H1 (cell line): Measurements from ENCODE around the gene RGS17. TPM values are rescaled to one million over a fixed set of nuclear protein-coding genes. Genes with fewer than 3 reads are reported as not detected.

Source experiments
- CTCF ChIA-PET: fragments of 300-600 bp; sonication (Branson Sonifier 250); formaldehyde crosslinking; loops from one replicate; lab custom pipeline; 2021; ENCODE audit not compliant: partially characterized antibody; lab: Charles Lee
- POLR2A ChIA-PET: fragments of 300-600 bp; sonication (Branson Sonifier 250); formaldehyde crosslinking; loops from one replicate; lab custom pipeline; 2021; ENCODE audit warnings: inconsistent platforms; ENCODE audit not compliant: partially characterized antibody; lab: Charles Lee
- DNase-seq, 2 experiments: peaks; one replicate each; pipeline versions ENCODE4 v3.0.0 to v3.0.0-alpha.2; 2010 to 2022; ENCODE audit warnings: low spot score in 2 of 2, low read depth in 1 of 2, mixed read lengths in 1 of 2
- FAIRE-seq: peaks from 2 replicates; lab custom pipeline; 2011; peaks lifted over from hg19 to GRCh38; lab: Jason Lieb, UNC
- H2AFZ ChIP-seq: 2 replicates; pipeline ENCODE4 v1.8.1; 2012; ENCODE audit warnings: low read length, inconsistent platforms
- H2AK5ac ChIP-seq: 2 replicates; pipeline ENCODE4 v1.6.1; 2013; ENCODE audit warnings: low read depth, low read length
- H2BK120ac ChIP-seq: replicated peaks from 2 replicates; pipeline ENCODE3; 2013; ENCODE audit warnings: low read depth, low read length, inconsistent platforms
- H2BK12ac ChIP-seq: 2 replicates; pipeline ENCODE4 v1.6.1; 2013; ENCODE audit warnings: low read depth, low read length
- H2BK15ac ChIP-seq: 2 replicates; pipeline ENCODE4 v1.6.1; 2013; ENCODE audit warnings: low read length
- H2BK20ac ChIP-seq: 2 replicates; pipeline ENCODE4 v1.6.1; 2013; ENCODE audit warnings: low read length
- H2BK5ac ChIP-seq: 2 replicates; pipeline ENCODE4 v1.6.1; 2013; ENCODE audit warnings: low read depth, low read length
- H3K14ac ChIP-seq: 2 replicates; pipeline ENCODE4 v1.6.1; 2013; ENCODE audit warnings: inconsistent platforms; ENCODE audit not compliant: insufficient read length
- H3K18ac ChIP-seq: 2 replicates; pipeline ENCODE4 v1.6.1; 2013; ENCODE audit warnings: low read length; ENCODE audit errors: extremely low read depth
- H3K23ac ChIP-seq: 2 replicates; pipeline ENCODE4 v1.6.1; 2013; ENCODE audit warnings: inconsistent platforms; ENCODE audit not compliant: insufficient read length
- H3K23me2 ChIP-seq: 2 replicates; pipeline ENCODE4 v1.6.1; 2013; ENCODE audit warnings: low read depth, low read length
- H3K27ac ChIP-seq: 2 replicates; pipeline ENCODE4 v1.6.1; 2011; ENCODE audit warnings: low read depth, low read length, inconsistent platforms
- H3K27me3 ChIP-seq, 4 experiments: replicated peaks in 1 of 4; 1 replicate in 1 of 4; 2 replicates in 3 of 4; pipeline versions ENCODE4 v1.6.1 to v1.8.1; 2011 to 2013; ENCODE audit warnings: low read length in 3 of 4, mild to moderate bottlenecking in 3 of 4, inconsistent platforms in 2 of 4, mixed read lengths in 2 of 4, moderate library complexity in 1 of 4; ENCODE audit not compliant: control insufficient read depth in 3 of 4, insufficient read depth in 3 of 4; ENCODE audit errors: extremely low read depth in 1 of 4
- H3K36me3 ChIP-seq, 4 experiments: 2 replicates each; pipeline versions ENCODE4 v1.6.1 to v1.8.1; 2011 to 2013; ENCODE audit warnings: mild to moderate bottlenecking in 4 of 4, low read length in 3 of 4, moderate library complexity in 2 of 4, control low read depth in 1 of 4, inconsistent platforms in 1 of 4; ENCODE audit not compliant: insufficient read depth in 4 of 4, control insufficient read depth in 2 of 4
- H3K4ac ChIP-seq: replicated peaks from 2 replicates; pipeline ENCODE3; 2013; ENCODE audit warnings: low read length, low read depth, mixed read lengths, inconsistent platforms; ENCODE audit not compliant: insufficient read length
- H3K4me1 ChIP-seq, 4 experiments: replicated peaks in 1 of 4; 1 replicate in 1 of 4; 2 replicates in 3 of 4; pipeline versions ENCODE4 v1.6.1 to v1.8.1; 2011 to 2013; ENCODE audit warnings: low read length in 3 of 4, inconsistent platforms in 2 of 4, mixed read lengths in 1 of 4; ENCODE audit not compliant: insufficient read depth in 4 of 4, control insufficient read depth in 3 of 4
- H3K4me2 ChIP-seq, 2 experiments: 2 replicates each; pipeline versions ENCODE4 v1.6.1 to v1.8.1; 2011 to 2013; ENCODE audit warnings: low read depth in 2 of 2, low read length in 2 of 2, control low read depth in 1 of 2, inconsistent platforms in 1 of 2, mild to moderate bottlenecking in 1 of 2; ENCODE audit not compliant: insufficient read depth in 1 of 2
- H3K4me3 ChIP-seq, 4 experiments: fragments of 200-600, 300-600 bp in 1 of 4; sonication (generic), shearing (Covaris generic), sonication (Bioruptor Twin) in 1 of 4; 2 replicates each; pipeline versions ENCODE4 v1.5.1 to v1.8.1; 2011 to 2016; ENCODE audit warnings: low read length in 4 of 4, low read depth in 3 of 4, control low read depth in 2 of 4, inconsistent platforms in 2 of 4, mild to moderate bottlenecking in 2 of 4, mixed read lengths in 1 of 4, moderate library complexity in 1 of 4; ENCODE audit not compliant: insufficient read depth in 2 of 4; ENCODE audit errors: extremely low read depth in 1 of 4
- H3K56ac ChIP-seq: replicated peaks from 2 replicates; pipeline ENCODE3; 2013; ENCODE audit warnings: low read depth, mild to moderate bottlenecking, mixed read lengths, low read length, inconsistent platforms; ENCODE audit not compliant: insufficient read length
- H3K79me1 ChIP-seq: 2 replicates; pipeline ENCODE4 v1.6.1; 2013; ENCODE audit warnings: low read depth, low read length, control low read depth
- H3K79me2 ChIP-seq, 2 experiments: 2 replicates each; pipeline versions ENCODE4 v1.6.1 to v1.8.1; 2012 to 2013; ENCODE audit warnings: low read length in 2 of 2, mild to moderate bottlenecking in 2 of 2, inconsistent platforms in 1 of 2; ENCODE audit not compliant: insufficient read depth in 2 of 2, control insufficient read depth in 1 of 2
- H3K9ac ChIP-seq, 4 experiments: replicated peaks in 1 of 4; 1 replicate in 1 of 4; 2 replicates in 3 of 4; pipeline versions ENCODE4 v1.6.1 to v1.8.1; 2011 to 2013; ENCODE audit warnings: low read depth in 3 of 4, low read length in 3 of 4, control low read depth in 2 of 4, mild to moderate bottlenecking in 2 of 4, moderate library complexity in 2 of 4, inconsistent platforms in 1 of 4; ENCODE audit errors: extremely low read depth in 1 of 4
- H3K9me3 ChIP-seq, 2 experiments: 2 replicates each; pipeline versions ENCODE4 v1.6.1 to v1.8.1; 2012 to 2013; ENCODE audit warnings: mild to moderate bottlenecking in 2 of 2, moderate library complexity in 2 of 2, control low read depth in 1 of 2, inconsistent platforms in 1 of 2, low read depth in 1 of 2, low read length in 1 of 2, mixed read lengths in 1 of 2; ENCODE audit not compliant: insufficient read depth in 2 of 2
- H4K20me1 ChIP-seq, 2 experiments: replicated peaks in 1 of 2; 2 replicates each; pipeline versions ENCODE3 to v1.8.1; 2011 to 2013; ENCODE audit warnings: inconsistent platforms in 2 of 2, low read length in 2 of 2, mild to moderate bottlenecking in 1 of 2; ENCODE audit not compliant: insufficient read depth in 2 of 2, control insufficient read depth in 1 of 2
- H4K5ac ChIP-seq: 2 replicates; pipeline ENCODE4 v1.6.1; 2013; ENCODE audit warnings: low read length, low read depth, mixed read lengths, inconsistent platforms; ENCODE audit not compliant: insufficient read length
- H4K8ac ChIP-seq: 2 replicates; pipeline ENCODE4 v1.8.0; 2013; ENCODE audit warnings: mild to moderate bottlenecking, moderate library complexity, low read length, inconsistent platforms; ENCODE audit not compliant: insufficient read depth; ENCODE audit errors: extremely low read depth
- H4K91ac ChIP-seq: replicated peaks from 2 replicates; pipeline ENCODE3; 2013; ENCODE audit warnings: low read length, mixed read lengths, inconsistent platforms; ENCODE audit not compliant: insufficient read length
- BACH1 ChIP-seq: IDR thresholded peaks from 2 replicates; pipeline ENCODE4 v1.6.1; 2012; ENCODE audit warnings: low read length, improper control_type of control experiment
- CBX8 ChIP-seq: fragments of 300-800, 300-1000 bp; sonication (generic); IDR thresholded peaks from 2 replicates; pipeline ENCODE4 v1.7.1; 2016; ENCODE audit warnings: low read depth, low read length, borderline replicate concordance
- GABPA ChIP-seq: IDR thresholded peaks from 2 replicates; pipeline ENCODE4 v1.6.1; 2011; ENCODE audit warnings: mild to moderate bottlenecking, low read length, moderate library complexity, borderline replicate concordance; ENCODE audit not compliant: insufficient read depth
- GTF2F1 ChIP-seq: IDR thresholded peaks from 2 replicates; pipeline ENCODE4 v1.6.1; 2012; ENCODE audit warnings: low read depth, low read length, improper control_type of control experiment, borderline replicate concordance
- JUN ChIP-seq: IDR thresholded peaks from 2 replicates; pipeline ENCODE4 v1.6.1; 2011; ENCODE audit warnings: low read depth, mild to moderate bottlenecking, improper control_type of control experiment, low read length
- JUND ChIP-seq: IDR thresholded peaks from 2 replicates; pipeline ENCODE4 v1.6.1; 2011; ENCODE audit warnings: mild to moderate bottlenecking, improper control_type of control experiment, low read length
- RBBP5 ChIP-seq: IDR thresholded peaks from 2 replicates; pipeline ENCODE4 v1.7.1; 2012; ENCODE audit warnings: low read depth, mild to moderate bottlenecking, inconsistent platforms, low read length, moderate library complexity, borderline replicate concordance
- RFX5 ChIP-seq: IDR thresholded peaks from 2 replicates; pipeline ENCODE4 v1.6.1; 2011; ENCODE audit warnings: low read depth, low read length, improper control_type of control experiment, borderline replicate concordance
- SIX5 ChIP-seq: IDR thresholded peaks from 2 replicates; pipeline ENCODE4 v1.6.1; 2011; ENCODE audit warnings: mild to moderate bottlenecking, low read depth, low read length
- WGBS, 2 experiments: shearing (Covaris generic) in 1 of 2; methylation state at CpG; one replicate each; pipeline versions ENCODE4 v1.1.6 to v1.1.7; 2013 to 2015; ENCODE audit warnings: low lambda C conversion rate in 2 of 2, mixed read lengths in 2 of 2, inconsistent platforms in 1 of 2, low coverage in 1 of 2, missing lambda C conversion rate in 1 of 2; ENCODE audit not compliant: insufficient replicate concordance in 2 of 2, insufficient coverage in 1 of 2, insufficient read length in 1 of 2; ENCODE audit errors: extremely low coverage in 1 of 2, missing lambda C conversion rate in 1 of 2; 5-methylcytosine and 5-hydroxymethylcytosine counted together
- polyA plus RNA-seq, 7 experiments: library from polyadenylated mRNA; depleted of rRNA in 3 of 7; stranded (reverse) in 5 of 7; unstranded in 2 of 7; fragments of >200 nt in 5 of 7; fragments of 200-250 nt in 2 of 7; gene quantifications; 1 replicate in 5 of 7; 2 replicates in 1 of 7; 4 replicates in 1 of 7; pipeline versions ENCODE4 v1.2.1 to v1.2.3, GENCODE V29; 2011 to 2013; ENCODE audit warnings: missing spikeins in 2 of 7, mixed read lengths in 2 of 7
- total RNA-seq: library from RNA; stranded (reverse); fragmentation: NEBNext Ultra II Directional; extraction: Animal tissue kit (Norgen Biotek cat#: 25700); gene quantifications from 2 replicates; pipeline ENCODE4 v1.2.1, GENCODE V29; 2021
- TF ChIP-seq, protein P1 (sequence below), 3 experiments: IDR thresholded peaks; 1 replicate in 2 of 3; 2 replicates in 1 of 3; pipeline versions ENCODE4 v1.5.1 to v1.6.1; 2011; ENCODE audit warnings: low read length in 3 of 3, mild to moderate bottlenecking in 3 of 3, inconsistent platforms in 2 of 3, low read depth in 1 of 3, moderate library complexity in 1 of 3; ENCODE audit not compliant: insufficient read depth in 1 of 3; ENCODE audit errors: control extremely low read depth in 1 of 3

RGS17 gene
- total and polyA plus RNA-seq, 2 of the 8 experiments (the other 6 are each of a cell fraction or from before 2014, with no cell fraction given) = 2.0 to 12.2 TPM

DNA sequence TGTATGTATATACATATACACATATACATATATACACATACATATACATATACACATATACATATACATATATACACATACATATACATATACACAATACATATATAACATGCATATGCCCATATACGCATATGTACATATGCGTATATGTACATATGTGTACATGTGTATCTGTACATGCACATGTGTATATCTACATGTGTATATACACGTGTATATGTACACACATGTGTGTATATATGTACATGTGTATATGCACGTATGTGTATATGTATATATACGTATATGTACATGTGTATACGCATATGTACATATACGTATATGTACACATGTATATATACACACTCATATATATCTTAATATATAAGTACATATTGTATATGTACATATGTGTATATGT is 60.3 kb downstream of the RGS17 start:
- CTCF ChIA-PET = no interaction called here
- no peak overlapping the region for H2BK20ac ChIP-seq
- TF ChIP-seq GABPA (no peak), RBBP5 (no peak), GTF2F1 (no peak), CBX8 (no peak), JUND (no peak), BACH1 (no peak), SIX5 (no peak), JUN (no peak), RFX5 (no peak)
- TF ChIP-seq, protein P1, sequence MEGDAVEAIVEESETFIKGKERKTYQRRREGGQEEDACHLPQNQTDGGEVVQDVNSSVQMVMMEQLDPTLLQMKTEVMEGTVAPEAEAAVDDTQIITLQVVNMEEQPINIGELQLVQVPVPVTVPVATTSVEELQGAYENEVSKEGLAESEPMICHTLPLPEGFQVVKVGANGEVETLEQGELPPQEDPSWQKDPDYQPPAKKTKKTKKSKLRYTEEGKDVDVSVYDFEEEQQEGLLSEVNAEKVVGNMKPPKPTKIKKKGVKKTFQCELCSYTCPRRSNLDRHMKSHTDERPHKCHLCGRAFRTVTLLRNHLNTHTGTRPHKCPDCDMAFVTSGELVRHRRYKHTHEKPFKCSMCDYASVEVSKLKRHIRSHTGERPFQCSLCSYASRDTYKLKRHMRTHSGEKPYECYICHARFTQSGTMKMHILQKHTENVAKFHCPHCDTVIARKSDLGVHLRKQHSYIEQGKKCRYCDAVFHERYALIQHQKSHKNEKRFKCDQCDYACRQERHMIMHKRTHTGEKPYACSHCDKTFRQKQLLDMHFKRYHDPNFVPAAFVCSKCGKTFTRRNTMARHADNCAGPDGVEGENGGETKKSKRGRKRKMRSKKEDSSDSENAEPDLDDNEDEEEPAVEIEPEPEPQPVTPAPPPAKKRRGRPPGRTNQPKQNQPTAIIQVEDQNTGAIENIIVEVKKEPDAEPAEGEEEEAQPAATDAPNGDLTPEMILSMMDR (IDR thresholded peaks at IDR 0.05; ENCODE audit: control extremely low read depth in 1 of 3, insufficient read depth in 1 of 3, low read depth in 1 of 3, low read length in 3 of 3) = no peak

More for the DNA sequence above, 60.3 kb downstream of the RGS17 start:
- no peak for DNase-seq
- Histone ChIP-seq H2BK15ac (no peak overlapping the region), H3K18ac (no peak overlapping the region), H3K36me3 (no peaks in the 10 kb centered on the region), H2BK5ac (no peak overlapping the region), H2BK120ac (no peak overlapping the region), H2AK5ac (no peak overlapping the region), H3K23ac (no peak overlapping the region), H3K27me3 (no peaks in the 10 kb centered on the region), H3K4me2 (no peak overlapping the region), H3K4me3 (no peak overlapping the region), H4K91ac (no peak overlapping the region), H4K5ac (no peak overlapping the region), H3K79me2 (peaks cover 0 to 2% of the 10 kb centered on the region in 2 experiments; a peak in 1 of 4 replicates), H3K9ac (no peak overlapping the region), H2AFZ (no peak overlapping the region), H3K4me1 (no peaks in the 10 kb centered on the region), H3K9me3 (no peaks in the 10 kb centered on the region), H3K79me1 (no peaks in the 10 kb centered on the region; the same call in 1 of the 2 replicates), H2BK12ac (no peak overlapping the region), H3K27ac (no peak overlapping the region), H3K4ac (no peak overlapping the region), H4K8ac (no peak overlapping the region), H3K56ac (no peak overlapping the region), H4K20me1 (peaks cover 0 to 2% of the 10 kb centered on the region in 2 experiments), H3K14ac (no peak overlapping the region), H3K23me2 (no peaks in the 10 kb centered on the region)
- FAIRE-seq = no peak
- WGBS, 2 experiments = 87% methylated on average over 7 of the region's 7 CpGs; no CpG with 5 or more reads in 1 of the 2 experiments
- POLR2A ChIA-PET = no interaction called here
